ENCODE data around the gene RPN1. TPM values are rescaled to one million over a fixed set of nuclear protein-coding genes. Genes with fewer than 3 reads are reported as not detected.
"Not testable (repeated sequence)": the region's sequence is repeated elsewhere in the genome, so short reads cannot be mapped to it uniquely, and the experiment has no call there.

The RPN1 gene
- total RNA-seq, 1 donor from 2014 or later, result 283 TPM

- Histone ChIP-seq H3K79me2 (ENCODE audit: insufficient read depth, low read length) (no peaks in the 10 kb centered on the region), H3K9ac (ENCODE audit: low read length) (no peak overlapping the region), H3K9me3 (ENCODE audit: insufficient read depth, low read depth, low read length) (no peaks in the 10 kb centered on the region), H3K4me2 (ENCODE audit: low read length) (no peak overlapping the region), H2AFZ (ENCODE audit: low read depth, low read length) (no peak overlapping the region), H3K36me3 (ENCODE audit: insufficient read depth, low read length) (no peaks in the 10 kb centered on the region), H3K4me3 (ENCODE audit: insufficient read depth, low read depth, low read length) (no peak overlapping the region), H4K20me1 (ENCODE audit: insufficient read depth, low read length) (no peaks in the 10 kb centered on the region), H3K27ac (ENCODE audit: low read depth, low read length) (no peak overlapping the region), H3K27me3 (ENCODE audit: insufficient read depth, low read length) (peaks cover 4% of the 10 kb centered on the region), H3K4me1 (ENCODE audit: insufficient read depth, low read length) (no peaks in the 10 kb centered on the region)
- Mint-ChIP-seq H3K4me3 (ENCODE audit: unreplicated experiment) (no peak overlapping the region), H3K27ac (ENCODE audit: unreplicated experiment) (no peak overlapping the region), H3K27me3 (ENCODE audit: low read depth, unreplicated experiment) (peaks cover 15% of the 10 kb centered on the region), H3K36me3 (ENCODE audit: low read depth, unreplicated experiment) (peaks cover 2% of the 10 kb centered on the region), H3K4me1 (ENCODE audit: low read depth, unreplicated experiment) (no peaks in the 10 kb centered on the region), H3K9me3 (ENCODE audit: unreplicated experiment) (peaks cover 9% of the 10 kb centered on the region)
- DNase-seq (ENCODE audit: low read depth) (no peak), FAIRE-seq (no peak)
- TF ChIP-seq CTCF (IDR thresholded peaks at IDR 0.05; ENCODE audit: insufficient read depth, low read depth, low read length) (no peak), EZH2 (IDR thresholded peaks at IDR 0.05; ENCODE audit: insufficient read depth, low read length) (no peak)
Measured at GRCh38 chr3:128588147-128588546, 62.5 kb downstream of the RPN1 start.

GRCh38 chr3:128587391-128587790 is 63.2 kb downstream of the RPN1 start:
- Histone ChIP-seq H3K9me3 (ENCODE audit: insufficient read depth, low read depth, low read length) (no peaks in the 10 kb centered on the region), H3K27me3 (ENCODE audit: insufficient read depth, low read length) (peaks cover 4% of the 10 kb centered on the region), H3K27ac (ENCODE audit: low read depth, low read length) (no peak overlapping the region), H3K4me3 (ENCODE audit: insufficient read depth, low read depth, low read length) (no peak overlapping the region), H3K4me1 (ENCODE audit: insufficient read depth, low read length) (no peaks in the 10 kb centered on the region), H3K4me2 (ENCODE audit: low read length) (no peak overlapping the region), H3K79me2 (ENCODE audit: insufficient read depth, low read length) (no peaks in the 10 kb centered on the region), H4K20me1 (ENCODE audit: insufficient read depth, low read length) (no peaks in the 10 kb centered on the region), H3K9ac (ENCODE audit: low read length) (no peak overlapping the region), H3K36me3 (ENCODE audit: insufficient read depth, low read length) (no peaks in the 10 kb centered on the region), H2AFZ (ENCODE audit: low read depth, low read length) (no peak overlapping the region)
- Mint-ChIP-seq H3K9me3 (ENCODE audit: unreplicated experiment) (peaks cover 9% of the 10 kb centered on the region), H3K27me3 (ENCODE audit: low read depth, unreplicated experiment) (peaks cover 20% of the 10 kb centered on the region), H3K36me3 (ENCODE audit: low read depth, unreplicated experiment) (peaks cover 2% of the 10 kb centered on the region), H3K27ac (ENCODE audit: unreplicated experiment) (no peak overlapping the region), H3K4me3 (ENCODE audit: unreplicated experiment) (no peak overlapping the region), H3K4me1 (ENCODE audit: low read depth, unreplicated experiment) (no peaks in the 10 kb centered on the region)
- DNase-seq (ENCODE audit: low read depth) (no peak), FAIRE-seq (no peak)
- no peak for TF ChIP-seq CTCF (IDR thresholded peaks at IDR 0.05; ENCODE audit: insufficient read depth, low read depth, low read length)
- TF ChIP-seq EZH2 (IDR thresholded peaks at IDR 0.05; ENCODE audit: insufficient read depth, low read length), result no peak

DNA sequence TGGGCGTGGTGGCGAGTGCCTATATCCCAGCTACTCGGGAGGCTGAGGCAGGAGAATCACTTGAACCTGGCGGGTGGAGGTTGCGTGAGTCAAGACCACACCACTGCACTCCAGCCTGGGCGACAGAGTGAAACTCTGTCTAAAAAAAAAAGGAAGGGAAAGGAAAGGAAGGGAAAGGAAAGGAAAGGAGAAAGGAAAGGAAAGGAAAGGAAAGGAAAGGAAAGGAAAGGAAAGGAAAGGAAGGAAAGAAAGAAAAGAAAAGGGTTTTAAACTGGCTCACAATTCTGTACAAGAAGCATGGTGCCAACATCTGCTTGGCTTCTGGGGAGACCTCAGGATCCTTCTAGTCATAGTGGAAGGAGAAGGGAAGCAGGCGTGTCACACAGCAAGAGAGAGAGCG is 63.7 kb downstream of the RPN1 start:
- not testable (repeated sequence) for H3K27ac Mint-ChIP-seq (ENCODE audit: unreplicated experiment); H3K4me3 ChIP-seq (ENCODE audit: insufficient read depth, low read depth, low read length); H3K9me3 ChIP-seq (ENCODE audit: insufficient read depth, low read depth, low read length); H3K79me2 ChIP-seq (ENCODE audit: insufficient read depth, low read length); H4K20me1 ChIP-seq (ENCODE audit: insufficient read depth, low read length); H3K4me3 Mint-ChIP-seq (ENCODE audit: unreplicated experiment); H3K4me1 Mint-ChIP-seq (ENCODE audit: low read depth, unreplicated experiment); H3K4me2 ChIP-seq (ENCODE audit: low read length); H3K36me3 ChIP-seq (ENCODE audit: insufficient read depth, low read length); H3K9me3 Mint-ChIP-seq (ENCODE audit: unreplicated experiment); FAIRE-seq; H2AFZ ChIP-seq (ENCODE audit: low read depth, low read length); H3K27ac ChIP-seq (ENCODE audit: low read depth, low read length); H3K36me3 Mint-ChIP-seq (ENCODE audit: low read depth, unreplicated experiment); H3K4me1 ChIP-seq (ENCODE audit: insufficient read depth, low read length); DNase-seq (ENCODE audit: low read depth); H3K27me3 ChIP-seq (ENCODE audit: insufficient read depth, low read length); H3K9ac ChIP-seq (ENCODE audit: low read length)
- peaks cover 22% of the 10 kb centered on the region for H3K27me3 Mint-ChIP-seq (ENCODE audit: low read depth, unreplicated experiment)

GRCh38 chr3:128586391-128586790 is 64.2 kb downstream of the RPN1 start:
- not testable (repeated sequence) for H3K4me1 Mint-ChIP-seq (ENCODE audit: low read depth, unreplicated experiment); H3K4me3 ChIP-seq (ENCODE audit: insufficient read depth, low read depth, low read length); H3K4me2 ChIP-seq (ENCODE audit: low read length); H4K20me1 ChIP-seq (ENCODE audit: insufficient read depth, low read length); H3K9me3 Mint-ChIP-seq (ENCODE audit: unreplicated experiment); FAIRE-seq; DNase-seq (ENCODE audit: low read depth); H3K36me3 Mint-ChIP-seq (ENCODE audit: low read depth, unreplicated experiment); H3K79me2 ChIP-seq (ENCODE audit: insufficient read depth, low read length); H3K4me1 ChIP-seq (ENCODE audit: insufficient read depth, low read length); H3K4me3 Mint-ChIP-seq (ENCODE audit: unreplicated experiment); H3K27ac ChIP-seq (ENCODE audit: low read depth, low read length); H3K9me3 ChIP-seq (ENCODE audit: insufficient read depth, low read depth, low read length); H3K9ac ChIP-seq (ENCODE audit: low read length); H3K27me3 ChIP-seq (ENCODE audit: insufficient read depth, low read length); H2AFZ ChIP-seq (ENCODE audit: low read depth, low read length); H3K36me3 ChIP-seq (ENCODE audit: insufficient read depth, low read length)
- H3K27me3 Mint-ChIP-seq (ENCODE audit: low read depth, unreplicated experiment), result peaks cover 27% of the 10 kb centered on the region
- H3K27ac Mint-ChIP-seq (ENCODE audit: unreplicated experiment), result peak overlapping the region; percentile 29

Measured in astrocyte (in vitro differentiated cells and primary cell).